HG03025 (cell line): ENCODE data around the gene GPR68.
"Not testable (repeated sequence)": the region's sequence is repeated elsewhere in the genome, so short reads cannot be mapped to it uniquely, and the experiment has no call there.

Source experiments
- ATAC-seq: cut with Tn5 transposase; IDR thresholded peaks from one replicate; pipeline ENCODE4 v1.9.1; 2021; ENCODE audit warnings: mild to moderate bottlenecking, moderate library complexity; ENCODE audit not compliant: unreplicated experiment, low FRiP score

The GPR68 gene

DNA sequence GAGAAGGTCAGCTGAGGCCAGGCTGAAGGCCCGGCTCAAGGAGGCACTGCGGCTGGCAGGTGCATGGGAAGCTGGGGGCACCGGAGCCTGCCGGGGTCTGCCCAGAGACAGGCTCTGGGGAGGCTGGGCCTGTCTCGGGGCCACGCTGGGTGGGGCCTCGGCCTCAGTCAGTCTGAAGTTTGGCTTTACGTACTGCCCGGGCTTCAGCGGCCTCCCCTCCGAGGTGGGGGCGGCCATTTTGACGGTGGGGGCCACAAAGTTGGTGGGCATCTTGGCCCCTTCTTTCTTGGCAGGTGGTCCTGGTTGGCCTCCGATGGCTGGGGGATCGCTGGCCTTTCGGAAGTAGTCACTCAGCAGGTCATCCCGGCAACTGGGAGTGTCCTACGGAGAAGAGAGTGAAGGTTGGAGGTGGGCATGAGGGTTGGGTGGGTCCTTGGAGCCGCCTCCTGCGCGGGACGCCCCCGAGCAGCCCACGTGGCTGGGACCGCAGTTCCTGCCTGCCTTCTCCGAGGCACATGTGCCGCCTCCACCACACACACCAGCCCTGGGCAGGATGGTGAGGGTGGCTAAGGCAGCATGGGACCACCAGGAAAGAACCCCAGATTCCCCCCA is 28.9 kb upstream of the GPR68 start:
- no peak for ATAC-seq

DNA sequence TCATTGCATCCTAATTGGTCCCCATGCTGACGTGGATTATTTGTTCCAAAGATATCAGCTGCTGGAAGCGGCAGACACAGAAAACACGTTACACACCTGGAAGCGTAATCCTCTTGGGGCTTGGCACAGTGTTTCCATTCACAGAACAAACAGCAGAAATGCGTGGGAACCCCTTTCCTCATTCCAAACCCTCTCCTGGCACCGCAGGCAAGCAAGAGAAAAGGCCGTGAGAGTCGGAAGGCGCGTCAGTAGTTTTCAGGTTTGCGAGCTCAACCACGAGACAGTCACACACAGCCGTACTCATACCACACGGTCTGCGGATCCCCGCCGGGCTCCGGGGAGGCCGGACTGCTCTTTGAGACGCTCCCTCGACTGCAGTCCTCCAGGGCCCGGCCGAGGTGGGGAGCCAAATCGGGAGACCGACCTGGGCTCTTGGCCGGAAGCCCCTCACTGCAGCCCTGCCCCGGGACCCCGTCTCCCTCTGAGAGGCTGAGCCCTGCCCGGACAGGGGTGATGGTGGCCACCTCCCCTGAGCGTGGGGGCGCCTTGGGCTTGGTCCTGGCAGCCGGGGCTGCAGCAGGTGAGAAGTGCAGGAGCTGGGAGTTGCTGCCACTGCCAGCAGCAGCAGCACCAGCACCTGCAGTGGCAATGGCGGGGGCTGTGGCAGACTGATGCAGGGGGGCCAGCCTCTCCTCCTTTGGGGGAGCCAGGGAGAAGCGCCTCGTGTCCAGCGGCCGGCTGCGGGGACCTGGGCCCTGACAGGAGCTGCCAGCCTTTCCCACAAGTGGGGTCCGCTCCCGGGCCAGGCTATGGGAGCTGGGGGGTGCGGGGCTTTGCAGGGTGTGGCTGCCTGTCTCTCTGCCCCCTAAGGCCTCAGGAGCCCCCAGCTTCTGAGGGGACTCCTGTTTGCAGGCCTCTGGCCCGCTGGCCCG is 28.1 kb upstream of the GPR68 start:
- no peak for ATAC-seq

DNA sequence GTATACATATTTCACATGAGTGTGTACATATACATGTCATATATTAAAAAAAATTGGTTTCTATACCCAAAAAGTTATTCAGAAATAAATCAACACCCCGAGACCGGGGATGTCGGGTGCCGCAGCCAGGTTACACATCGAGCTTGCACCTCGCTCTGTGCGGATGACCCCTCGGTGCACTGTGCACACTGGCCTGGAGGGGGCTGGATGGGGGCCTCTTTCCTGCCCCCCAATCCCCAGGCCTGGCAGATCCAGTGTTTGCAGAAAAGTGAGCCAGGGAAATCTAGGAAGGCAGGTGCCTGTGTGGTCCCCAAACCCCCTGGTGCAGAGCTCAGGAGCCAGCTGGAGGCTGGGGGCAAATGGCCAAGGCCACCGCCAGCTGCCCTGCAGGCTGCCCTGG is 27.1 kb upstream of the GPR68 start:
- no peak for ATAC-seq

- no peak for ATAC-seq
These were observed 26.1 kb upstream of the GPR68 start for GRCh38 chr14:91270619-91271018.

DNA sequence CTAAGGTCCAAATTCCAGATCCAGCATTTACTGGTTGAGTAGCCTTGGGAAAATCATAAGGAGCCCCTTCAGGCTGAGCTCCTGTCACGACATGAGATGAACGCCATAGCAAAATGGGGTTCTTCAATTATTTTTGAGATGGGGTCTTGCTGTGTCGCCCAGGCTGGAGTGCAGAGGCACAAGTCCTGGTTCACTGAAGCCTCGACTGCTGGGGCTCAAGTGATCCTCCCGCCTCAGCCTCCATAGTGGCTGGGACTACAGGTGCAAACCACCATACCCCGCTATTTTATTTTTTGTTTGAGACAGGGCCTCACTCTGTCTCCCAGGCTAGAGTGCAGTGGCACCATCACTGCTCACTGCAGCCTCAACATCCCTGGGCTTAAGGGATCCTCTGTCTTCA is 25.7 kb upstream of the GPR68 start:
- ATAC-seq: no peak

DNA sequence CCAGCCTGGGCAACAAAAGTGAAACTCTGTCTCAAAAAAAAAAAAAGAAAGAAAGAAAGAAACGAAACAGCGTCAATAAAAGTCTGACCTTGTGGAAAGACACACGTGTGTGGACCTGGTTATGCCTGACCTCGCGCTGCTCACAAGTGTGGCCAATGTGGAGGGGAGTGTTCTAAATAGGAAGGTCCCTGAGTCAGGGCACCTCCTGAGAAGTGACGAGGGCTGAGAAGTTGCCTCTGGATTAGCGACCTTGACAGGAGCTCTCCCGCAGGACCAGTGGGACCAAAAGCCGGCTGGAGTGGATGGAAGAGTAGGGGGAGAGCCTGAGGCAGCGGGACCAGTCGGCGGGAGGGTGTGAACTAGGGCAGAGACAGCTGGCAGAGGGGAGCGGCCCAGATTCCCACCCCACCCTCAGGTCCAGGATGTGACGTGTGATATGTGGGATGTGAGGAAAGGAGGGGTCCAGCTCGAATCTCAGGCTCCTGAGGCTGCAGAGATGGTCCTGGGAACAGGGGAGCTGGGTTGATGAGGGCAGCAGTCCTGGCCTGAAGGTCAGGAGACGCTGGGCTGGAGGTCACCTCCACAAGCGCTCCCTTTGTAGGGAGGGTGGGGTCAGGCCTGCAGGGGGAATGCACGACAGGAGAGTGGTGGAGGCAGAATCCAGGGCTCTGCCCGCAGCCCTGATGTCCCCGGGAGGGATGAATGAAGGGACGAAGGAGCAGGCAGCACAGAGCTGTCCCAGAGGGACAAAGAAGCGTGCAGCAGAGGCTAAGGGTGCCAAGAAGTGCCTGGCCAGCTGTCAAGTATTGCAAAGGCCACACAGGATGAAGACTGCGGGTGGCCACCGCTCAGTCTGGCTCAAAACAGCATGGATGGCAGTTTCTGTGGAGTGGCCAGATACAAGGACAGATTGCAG is 24.8 kb upstream of the GPR68 start:
- no peak for ATAC-seq

GRCh38 chr14:91267965-91268437 is 23.5 kb upstream of the GPR68 start:
- ATAC-seq: no peak

DNA sequence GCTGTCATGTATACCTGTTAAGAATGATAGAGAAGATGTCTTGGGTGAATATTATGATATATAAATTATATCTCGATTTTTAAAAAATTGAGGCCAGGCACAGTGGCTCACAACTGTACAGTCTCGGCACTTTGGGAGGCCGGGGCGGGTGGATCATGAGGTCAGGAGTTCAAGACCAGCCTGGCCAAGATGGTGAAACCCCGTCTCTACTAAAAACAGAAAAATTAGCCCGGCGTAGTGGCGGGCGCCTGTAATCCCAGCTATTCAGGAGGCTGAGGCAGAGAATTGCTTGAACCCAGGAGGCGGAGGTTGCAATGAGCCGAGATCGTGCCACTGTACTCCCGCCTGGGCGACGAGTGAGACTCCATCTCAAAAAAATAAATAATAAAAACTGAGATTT is 21.8 kb upstream of the GPR68 start:
- not testable (repeated sequence) for ATAC-seq

GRCh38 chr14:91265404-91265803 is 20.9 kb upstream of the GPR68 start:
- ATAC-seq: no peak

- no peak for ATAC-seq
These were observed 19.9 kb upstream of the GPR68 start for GRCh38 chr14:91264151-91265150.

DNA sequence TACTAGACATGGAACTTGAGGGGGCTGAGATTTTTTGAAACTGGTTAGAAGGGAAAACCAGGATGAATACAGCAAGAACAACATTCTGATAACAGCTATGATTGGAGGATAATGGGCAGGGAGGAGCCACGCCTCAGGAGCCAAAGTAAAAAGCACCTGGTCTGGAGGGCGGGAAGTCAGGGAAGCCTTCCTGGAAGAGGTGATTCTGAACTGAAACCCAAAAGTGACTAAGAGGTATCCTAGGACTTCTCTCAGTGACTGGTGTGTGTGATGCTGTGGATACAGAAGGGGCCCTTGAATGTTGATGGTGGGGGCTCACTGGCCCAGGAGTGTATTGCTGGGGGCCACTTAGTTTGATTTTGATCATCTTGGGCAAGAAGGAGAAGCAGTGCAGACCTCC is 18.8 kb upstream of the GPR68 start:
- no peak for ATAC-seq

DNA sequence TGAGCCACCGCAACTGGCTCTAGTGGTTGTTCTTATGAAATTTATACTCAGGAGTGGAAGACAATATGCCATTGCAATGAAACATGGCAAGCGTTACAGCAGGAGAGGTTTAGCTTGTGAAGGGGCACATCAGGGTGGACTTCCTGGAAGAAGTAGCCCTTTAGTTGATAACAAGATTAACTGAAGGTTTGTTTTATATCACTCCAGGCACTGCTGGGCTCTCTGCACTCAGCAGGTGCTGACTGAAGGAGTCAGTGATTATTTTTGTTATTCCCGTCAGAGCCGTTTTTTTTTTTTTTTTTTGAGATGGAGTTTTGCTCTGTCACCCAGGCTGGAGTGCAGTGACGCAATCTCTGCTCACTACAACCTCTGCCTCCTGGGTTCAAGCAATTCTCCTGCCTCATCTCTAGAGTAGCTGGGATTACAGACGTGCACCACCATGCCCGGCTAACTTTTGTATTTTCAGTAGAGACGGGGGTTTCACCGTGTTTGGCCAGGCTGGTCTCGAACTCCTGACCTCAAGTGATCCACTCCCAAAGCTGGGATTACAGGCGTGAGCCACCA is 17.6 kb upstream of the GPR68 start:
- ATAC-seq: no peak

GRCh38 chr14:91261115-91261514 is 16.6 kb upstream of the GPR68 start:
- no peak for ATAC-seq

DNA sequence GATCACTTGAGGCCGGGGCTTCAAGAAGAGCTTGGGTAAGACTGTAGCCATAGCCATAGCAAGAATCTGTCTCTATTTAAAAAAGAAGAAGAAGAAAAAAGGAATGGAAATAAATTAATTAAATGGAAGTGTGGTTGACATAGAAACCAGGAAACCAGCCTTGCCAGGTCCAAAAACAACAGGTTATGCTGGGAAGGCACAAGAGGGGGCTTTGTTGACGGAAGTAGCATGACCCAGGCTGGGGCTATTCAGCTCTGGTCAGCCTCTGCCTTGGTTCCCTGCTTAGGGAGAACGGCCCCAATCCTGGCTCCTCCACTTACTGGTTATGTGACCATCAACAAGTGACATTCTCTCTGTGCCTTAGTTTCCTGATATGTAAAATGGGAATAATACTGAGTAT is 14.4 kb upstream of the GPR68 start:
- no peak for ATAC-seq

DNA sequence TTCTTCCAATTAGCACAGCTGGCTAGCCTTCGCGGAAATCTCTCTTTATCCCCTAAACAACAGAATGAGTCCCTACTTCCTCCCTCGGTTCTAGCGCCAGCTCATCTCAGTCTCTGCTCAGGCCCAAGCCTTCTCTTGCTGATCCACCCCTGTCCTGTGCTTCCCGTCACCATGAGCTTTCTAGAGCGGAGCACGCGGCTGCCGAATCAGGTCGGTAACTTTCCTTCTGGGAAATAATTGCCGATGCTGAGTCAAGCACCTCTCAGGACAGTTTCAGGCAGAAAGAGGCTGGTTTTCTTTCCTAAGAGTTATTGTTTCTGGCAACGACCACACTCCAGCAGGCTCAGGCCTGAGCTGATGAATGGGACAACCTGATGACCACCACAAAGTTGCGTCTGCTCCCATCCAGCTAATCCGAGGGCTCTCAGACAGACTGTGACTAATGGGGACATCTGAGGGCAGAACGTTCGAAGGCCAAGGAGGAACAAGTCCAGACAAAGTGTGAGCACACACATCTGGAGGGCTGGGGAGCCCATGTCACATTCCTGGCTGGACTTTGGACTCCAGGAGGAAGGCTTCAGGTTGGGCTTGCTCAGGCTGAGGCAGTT is 13.6 kb upstream of the GPR68 start:
- no peak for ATAC-seq

DNA sequence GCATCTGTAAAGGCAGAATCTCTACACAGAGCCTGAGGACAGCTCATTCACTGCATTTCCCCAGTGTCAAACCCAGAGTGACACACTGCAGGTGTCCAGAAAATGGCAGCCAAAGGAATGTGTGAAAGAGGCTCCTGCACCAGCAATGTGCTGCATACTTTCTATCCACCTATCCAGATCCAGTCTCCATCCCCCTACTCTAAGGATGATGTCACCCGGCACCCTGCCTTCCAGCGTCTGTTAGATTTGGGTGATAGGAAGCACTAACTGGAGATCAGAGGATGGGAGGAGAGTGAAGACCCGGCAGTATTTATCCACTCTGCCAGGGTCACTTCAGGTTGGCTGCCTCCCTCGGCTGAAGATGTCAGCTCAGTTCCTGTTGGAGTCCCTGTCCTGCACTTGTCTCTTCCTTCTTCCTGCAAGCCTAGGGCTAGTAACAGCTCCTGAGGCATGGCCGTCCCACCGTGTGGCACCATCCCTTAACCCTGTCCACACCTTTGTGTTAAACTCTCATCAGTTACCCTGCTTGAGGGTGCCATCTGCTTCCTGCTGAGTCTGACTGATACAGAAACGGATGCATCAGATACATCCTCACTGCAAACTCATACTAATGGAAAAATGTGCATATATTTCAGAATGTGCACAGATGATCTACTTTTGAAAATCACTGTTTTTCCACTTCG is 13.0 kb upstream of the GPR68 start:
- ATAC-seq: no peak

- ATAC-seq: no peak
These were observed 12.2 kb upstream of the GPR68 start for GRCh38 chr14:91256661-91257060.

GRCh38 chr14:91255026-91255695 is 10.7 kb upstream of the GPR68 start:
- no peak for ATAC-seq
